GM12878 (cell line): ENCODE results near the gene DVL2. TPM values are rescaled to one million over a fixed set of nuclear protein-coding genes. Genes with fewer than 3 reads are reported as not detected.

ENCODE experiments used
- ATF3 ChIP-seq: IDR thresholded peaks from 2 replicates; pipeline ENCODE4 v1.6.1; 2011; ENCODE audit warnings: low read depth, mild to moderate bottlenecking, low read length, moderate library complexity, borderline replicate concordance; ENCODE audit errors: extremely low read depth
- BCL3 ChIP-seq: IDR thresholded peaks from 2 replicates; pipeline ENCODE4 v1.6.1; 2011; ENCODE audit warnings: borderline replicate concordance, low read depth, mild to moderate bottlenecking, moderate library complexity, low read length; ENCODE audit not compliant: insufficient read depth, poor library complexity, severe bottlenecking
- CREB1 ChIP-seq: IDR thresholded peaks from 2 replicates; pipeline ENCODE4 v1.6.1; 2012; ENCODE audit warnings: low read depth, mild to moderate bottlenecking, inconsistent platforms
- HSF1 ChIP-seq: fragments of 150-350 bp; IDR thresholded peaks from 2 replicates; pipeline ENCODE4 v1.6.1; 2014; ENCODE audit warnings: mild to moderate bottlenecking, low read depth, low read length
- IKZF2 ChIP-seq, 2 experiments: fragments of 450-650 bp; IDR thresholded peaks; 2 replicates each; pipeline ENCODE4 v1.6.1; 2017; ENCODE audit warnings: mild to moderate bottlenecking in 2 of 2, moderate library complexity in 2 of 2
- IRF4 ChIP-seq: IDR thresholded peaks from 2 replicates; pipeline ENCODE4 v1.6.1; 2011; ENCODE audit warnings: low read depth, low read length
- MEF2A ChIP-seq: IDR thresholded peaks from 2 replicates; pipeline ENCODE4 v1.6.1; 2011; ENCODE audit warnings: low read depth, mild to moderate bottlenecking, low read length, moderate library complexity; ENCODE audit not compliant: insufficient read depth
- MTA3 ChIP-seq: IDR thresholded peaks from 2 replicates; pipeline ENCODE4 v1.6.1; 2012; ENCODE audit warnings: low read length, inconsistent platforms, borderline replicate concordance
- NFXL1 ChIP-seq: fragments of 450-650 bp; IDR thresholded peaks from 2 replicates; pipeline ENCODE4 v1.6.1; 2017; ENCODE audit warnings: antibody characterized with exemption, mild to moderate bottlenecking, borderline replicate concordance
- NKRF ChIP-seq: fragments of 450-650 bp; conservative IDR thresholded peaks from 2 replicates; pipeline ENCODE4 v1.6.1; 2017; ENCODE audit warnings: mild to moderate bottlenecking, moderate library complexity
- PAX8 ChIP-seq: fragments of 450-650 bp; IDR thresholded peaks from 2 replicates; pipeline ENCODE4 v1.6.1; 2017; ENCODE audit warnings: mild to moderate bottlenecking, moderate library complexity
- POLR2AphosphoS2 ChIP-seq: IDR thresholded peaks from 2 replicates; pipeline ENCODE4 v1.6.1; 2011; ENCODE audit warnings: low read depth, mild to moderate bottlenecking, low read length, improper control_type of control experiment, moderate library complexity
- POLR2AphosphoS5 ChIP-seq: IDR thresholded peaks from 2 replicates; pipeline ENCODE4 v1.6.1; 2011; ENCODE audit warnings: mild to moderate bottlenecking, low read length, inconsistent platforms
- SREBF1 ChIP-seq: IDR thresholded peaks from 2 replicates; pipeline ENCODE4 v1.6.1; 2012; ENCODE audit warnings: mild to moderate bottlenecking, low read length
- SREBF2 ChIP-seq: IDR thresholded peaks from 2 replicates; pipeline ENCODE4 v1.6.1; 2012; ENCODE audit warnings: mild to moderate bottlenecking, low read length
- TARDBP ChIP-seq: IDR thresholded peaks from 2 replicates; pipeline ENCODE4 v1.6.1; 2016; ENCODE audit warnings: borderline replicate concordance
- ZNF384 ChIP-seq: IDR thresholded peaks from 2 replicates; pipeline ENCODE4 v1.6.1; 2012; ENCODE audit warnings: low read depth, mild to moderate bottlenecking, low read length, improper control_type of control experiment, borderline replicate concordance
- polyA plus RNA-seq, 11 experiments: library from polyadenylated mRNA; depleted of rRNA in 4 of 11; unstranded in 6 of 11; stranded (reverse) in 5 of 11; fragments of >200 nt; fragmentation: Nextera tagmentation in 4 of 11; fragmentation: Illumina TruSeq in 1 of 11; extraction: Ambion mirVana in 4 of 11; extraction: Trizol in 1 of 11; gene quantifications; 1 replicate in 1 of 11; 2 replicates in 10 of 11; pipeline versions ENCODE4 v1.2.1 to v1.2.3, GENCODE V29; 2011 to 2016; ENCODE audit warnings: inconsistent platforms in 2 of 11, missing spikeins in 2 of 11, low read depth in 1 of 11
- total RNA-seq, 4 experiments: library from RNA; depleted of rRNA in 3 of 4; stranded (reverse); fragments of >200 nt in 3 of 4; fragmentation: Illumina TruSeq in 1 of 4; extraction: Trizol in 1 of 4; gene quantifications; 2 replicates each; pipeline versions ENCODE4 v1.2.1 to v1.2.3, GENCODE V29; 2013 to 2021
- TF ChIP-seq, protein P1 (sequence below): fragments of 450-650 bp; formaldehyde crosslinking; IDR thresholded peaks from 2 replicates; pipeline ENCODE4 v1.4.0; 2022; ENCODE audit warnings: mild to moderate bottlenecking, moderate library complexity
- TF ChIP-seq, protein P2 (sequence below): IDR thresholded peaks from 2 replicates; pipeline ENCODE4 v1.6.1; 2011; ENCODE audit warnings: mild to moderate bottlenecking, low read depth, low read length, moderate library complexity; ENCODE audit not compliant: insufficient replicate concordance

The DVL2 gene
- total and polyA plus RNA-seq, 10 of the 15 experiments (the other 5 are each of a cell fraction or from before 2014, with no cell fraction given), result 0.97 to 44.8 (median 23.2) TPM

DNA sequence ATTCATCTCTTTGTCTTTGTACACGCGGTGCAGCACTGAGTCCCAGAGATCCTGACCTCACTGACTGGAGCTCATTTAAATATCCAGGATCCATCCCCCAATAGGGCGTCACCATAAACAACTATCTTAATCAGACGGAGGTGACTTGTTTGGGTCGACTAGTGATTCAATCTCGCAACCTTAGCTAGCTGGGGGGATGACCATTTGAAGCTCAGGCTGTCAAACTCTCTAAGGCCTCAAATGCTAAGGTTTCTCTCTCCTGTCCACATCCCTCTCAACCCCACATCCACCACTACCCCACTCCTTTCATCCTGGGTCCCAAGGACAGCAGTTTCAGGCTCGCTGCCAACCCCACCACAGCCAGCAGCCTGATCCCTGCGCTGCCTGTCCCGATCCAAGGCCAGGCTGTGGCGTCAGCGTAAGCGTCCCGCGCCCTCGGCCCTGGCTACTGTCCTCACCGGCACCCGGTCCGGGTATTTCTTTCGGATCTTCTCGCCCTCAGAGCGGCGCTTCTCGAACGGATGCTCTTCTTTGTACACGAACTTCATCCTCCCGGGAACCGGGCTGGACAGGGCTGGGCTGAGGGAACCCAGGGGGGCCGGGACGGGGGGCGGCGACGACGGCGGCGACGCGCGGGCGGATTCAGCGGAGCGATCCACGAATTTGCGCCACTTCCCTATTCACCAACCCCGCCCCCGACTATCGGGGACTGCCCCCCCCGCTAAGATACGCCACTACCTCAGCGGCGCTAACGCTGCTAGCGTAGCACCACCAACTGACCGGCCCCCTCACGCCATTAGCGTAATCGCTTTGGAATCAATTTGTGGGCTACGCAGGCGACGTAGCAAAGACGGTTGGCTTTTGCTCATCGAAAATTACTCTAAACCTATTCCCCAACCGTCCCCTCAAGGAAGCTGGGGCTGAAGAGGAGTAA, 7.7 kb upstream of the DVL2 start, which contains the start of gene GABARAP (continued):
- TF ChIP-seq, protein P1, sequence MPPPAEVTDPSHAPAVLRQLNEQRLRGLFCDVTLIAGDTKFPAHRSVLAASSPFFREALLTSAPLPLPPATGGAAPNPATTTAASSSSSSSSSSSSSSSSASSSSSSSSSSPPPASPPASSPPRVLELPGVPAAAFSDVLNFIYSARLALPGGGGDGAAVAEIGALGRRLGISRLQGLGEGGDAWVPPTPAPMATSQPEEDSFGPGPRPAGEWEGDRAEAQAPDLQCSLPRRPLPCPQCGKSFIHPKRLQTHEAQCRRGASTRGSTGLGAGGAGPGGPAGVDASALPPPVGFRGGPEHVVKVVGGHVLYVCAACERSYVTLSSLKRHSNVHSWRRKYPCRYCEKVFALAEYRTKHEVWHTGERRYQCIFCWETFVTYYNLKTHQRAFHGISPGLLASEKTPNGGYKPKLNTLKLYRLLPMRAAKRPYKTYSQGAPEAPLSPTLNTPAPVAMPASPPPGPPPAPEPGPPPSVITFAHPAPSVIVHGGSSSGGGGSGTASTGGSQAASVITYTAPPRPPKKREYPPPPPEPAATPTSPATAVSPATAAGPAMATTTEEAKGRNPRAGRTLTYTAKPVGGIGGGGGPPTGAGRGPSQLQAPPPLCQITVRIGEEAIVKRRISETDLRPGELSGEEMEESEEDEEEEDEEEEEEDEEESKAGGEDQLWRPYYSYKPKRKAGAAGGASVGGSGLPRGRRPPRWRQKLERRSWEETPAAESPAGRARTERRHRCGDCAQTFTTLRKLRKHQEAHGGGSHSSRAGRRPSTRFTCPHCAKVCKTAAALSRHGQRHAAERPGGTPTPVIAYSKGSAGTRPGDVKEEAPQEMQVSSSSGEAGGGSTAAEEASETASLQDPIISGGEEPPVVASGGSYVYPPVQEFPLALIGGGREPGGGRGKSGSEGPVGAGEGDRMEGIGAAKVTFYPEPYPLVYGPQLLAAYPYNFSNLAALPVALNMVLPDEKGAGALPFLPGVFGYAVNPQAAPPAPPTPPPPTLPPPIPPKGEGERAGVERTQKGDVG, result no peak
- no peak for TF ChIP-seq HSF1
- TF ChIP-seq SREBF1, result no peak
- TF ChIP-seq IRF4, result no peak
- TF ChIP-seq MTA3, result no peak
- TF ChIP-seq IKZF2 (IDR thresholded peaks at IDR 0.05), result peak; percentile 19 to 58; a peak in 3 of 4 replicates
- no peak for TF ChIP-seq POLR2AphosphoS2
- TF ChIP-seq MEF2A, result no peak
- no peak for TF ChIP-seq TARDBP
- peak; percentile 90 for TF ChIP-seq NKRF
- TF ChIP-seq NFXL1, result no peak
- no peak for TF ChIP-seq ZNF384
- no peak; the same call in 1 of the 2 replicates for TF ChIP-seq POLR2AphosphoS5
- peak; percentile 74; the same call in 1 of the 2 replicates for TF ChIP-seq CREB1
- no peak for TF ChIP-seq SREBF2
- 0 out of 2 replicates have a peak, but pooled peaks have one; percentile 22 for TF ChIP-seq ATF3
- TF ChIP-seq, protein P2, sequence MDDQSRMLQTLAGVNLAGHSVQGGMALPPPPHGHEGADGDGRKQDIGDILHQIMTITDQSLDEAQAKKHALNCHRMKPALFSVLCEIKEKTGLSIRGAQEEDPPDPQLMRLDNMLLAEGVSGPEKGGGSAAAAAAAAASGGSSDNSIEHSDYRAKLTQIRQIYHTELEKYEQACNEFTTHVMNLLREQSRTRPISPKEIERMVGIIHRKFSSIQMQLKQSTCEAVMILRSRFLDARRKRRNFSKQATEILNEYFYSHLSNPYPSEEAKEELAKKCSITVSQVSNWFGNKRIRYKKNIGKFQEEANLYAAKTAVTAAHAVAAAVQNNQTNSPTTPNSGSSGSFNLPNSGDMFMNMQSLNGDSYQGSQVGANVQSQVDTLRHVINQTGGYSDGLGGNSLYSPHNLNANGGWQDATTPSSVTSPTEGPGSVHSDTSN, result peak; percentile 7
- TF ChIP-seq BCL3, result peak; percentile 63
- no peak for TF ChIP-seq PAX8
